ENCODE measurements around the gene GNAL. TPM values are rescaled to one million over a fixed set of nuclear protein-coding genes. Genes with fewer than 3 reads are reported as not detected.

Gene GNAL
- total and polyA plus RNA-seq, 2 of the 4 experiments (the other 2 are of a cell fraction), result 0.15 to 0.36 TPM

DNA sequence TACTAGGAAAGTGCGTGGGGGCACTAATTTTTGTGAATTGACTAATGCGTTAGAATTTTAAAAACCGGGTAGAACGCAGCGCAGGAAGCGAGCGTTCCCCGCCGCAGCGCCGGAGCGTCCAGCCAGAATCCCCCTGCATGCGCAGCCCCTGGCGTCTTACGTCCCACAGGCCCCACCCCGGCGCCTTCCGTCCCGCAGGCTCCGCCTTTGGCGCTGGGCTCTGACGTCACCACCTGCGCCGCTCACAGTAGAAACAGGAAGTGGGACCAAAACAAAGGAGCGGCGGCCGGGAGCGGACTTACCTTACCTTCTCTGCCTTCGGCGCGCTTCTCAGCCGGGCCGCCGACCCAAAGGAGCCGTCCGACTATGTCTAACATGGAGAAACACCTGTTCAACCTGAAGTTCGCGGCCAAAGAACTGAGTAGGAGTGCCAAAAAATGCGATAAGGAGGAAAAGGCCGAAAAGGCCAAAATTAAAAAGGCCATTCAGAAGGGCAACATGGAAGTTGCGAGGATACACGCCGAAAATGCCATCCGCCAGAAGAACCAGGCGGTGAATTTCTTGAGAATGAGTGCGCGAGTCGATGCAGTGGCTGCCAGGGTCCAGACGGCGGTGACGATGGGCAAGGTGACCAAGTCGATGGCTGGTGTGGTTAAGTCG lies 162.2 kb downstream of the GNAL start, which contains the start of gene CHMP1B (continued):
- TF ChIP-seq MXI1 (IDR thresholded peaks at IDR 0.05; ENCODE audit: borderline replicate concordance, low read depth, low read length) (peak; percentile 55; the same call in 1 of the 2 replicates), NFE2L2 (IDR thresholded peaks at IDR 0.05; ENCODE audit: low read depth, low read length) (peak; percentile 21)

GRCh38 chr18:11851806-11852337 lies 162.8 kb downstream of the GNAL start:
- H3K4ac ChIP-seq (ENCODE audit: low read depth, low read length), result peak overlapping the region; percentile 83
- peak overlapping the region; percentile 77 for H3K4me2 ChIP-seq (ENCODE audit: low read depth, low read length)
- peak overlapping the region; percentile 43; the same call in 1 of the 3 replicates for H2BK15ac ChIP-seq (ENCODE audit: low read depth, low read length)
- H4K91ac ChIP-seq (ENCODE audit: insufficient read depth, low read depth, low read length), result peak overlapping the region; percentile 74; the same call in 1 of the 2 replicates
- ChIA-PET CTCF (no interaction called here), POLR2A (ENCODE audit: unreplicated experiment) (no interaction called here)
- no peak overlapping the region for H2BK20ac ChIP-seq (ENCODE audit: low read depth, low read length)
- H3K9me3 ChIP-seq (ENCODE audit: control insufficient read depth, insufficient read depth, low read length), result no peaks in the 10 kb centered on the region
- BruUV-seq (replicated peaks), result TSS peak; percentile 80
- peak overlapping the region; percentile 31; the same call in 1 of the 2 replicates for H2BK120ac ChIP-seq (ENCODE audit: low read depth, low read length)
- H3K9ac ChIP-seq (ENCODE audit: low read depth, low read length), result peak overlapping the region; percentile 91
- 0% methylated on average over 8 of the region's 23 CpGs; no CpG with 5 or more reads in 1 of the 2 experiments for WGBS, 2 experiments (ENCODE audit: extremely low coverage in 2 of 2, insufficient read length in 1 of 2)
- H2AK5ac ChIP-seq (ENCODE audit: low read depth, low read length), result peak overlapping the region; percentile 87
- H4K20me1 ChIP-seq (ENCODE audit: insufficient read depth, low read length), result no peaks in the 10 kb centered on the region
- peak overlapping the region; percentile 87 to 89; a peak in 3 of 4 replicates for H4K8ac ChIP-seq (ENCODE audit: low read depth in 2 of 2, low read length in 2 of 2)
- peak overlapping the region; percentile 73 for H2BK5ac ChIP-seq (ENCODE audit: low read depth, low read length, poor library complexity, severe bottlenecking)
- peaks cover 3 to 25% of the 10 kb centered on the region in 2 experiments; a peak in 2 of 4 replicates for H3K79me1 ChIP-seq (ENCODE audit: low read depth in 1 of 2, low read length in 2 of 2)
- peaks cover 4% of the 10 kb centered on the region; the same call in 1 of the 2 replicates for H3K9me1 ChIP-seq (ENCODE audit: insufficient read depth, low read length)
- peak overlapping the region; percentile 82 for H3K23ac ChIP-seq (ENCODE audit: low read depth, low read length)
- H3K27me3 ChIP-seq (ENCODE audit: control insufficient read depth, insufficient read depth, low read length), result no peaks in the 10 kb centered on the region
- H3K56ac ChIP-seq (ENCODE audit: extremely low read depth, insufficient read depth, low read length), result peak overlapping the region; percentile 53
- H4K5ac ChIP-seq (ENCODE audit: low read depth, low read length), result peak overlapping the region; percentile 38
- peak overlapping the region; percentile 65 for H3K14ac ChIP-seq (replicated peaks; ENCODE audit: low read depth, low read length)
- H3K36me3 ChIP-seq (ENCODE audit: control insufficient read depth, insufficient read depth, low read length), result no peaks in the 10 kb centered on the region; the same call in 1 of the 2 replicates
- peak overlapping the region; percentile 29; the same call in 1 of the 2 replicates for H3K18ac ChIP-seq (ENCODE audit: low read depth, low read length)
- in situ Hi-C loops (cut with MboI; ENCODE audit: low sequenced_read_pairs), result loop anchor here (10.0 kb wide), 1 partner anchor 433 kb away; no protein-coding TSS in a partner anchor
- H3K4me1 ChIP-seq (ENCODE audit: control insufficient read depth, insufficient read depth, low read length), result peaks cover 12% of the 10 kb centered on the region
- ATAC-seq (ENCODE audit: low read depth), result peak; percentile 4; the same call in 1 of the 2 replicates
- peak overlapping the region; percentile 83 for H3K4me3 ChIP-seq (ENCODE audit: insufficient read depth, low read depth, low read length)
- peak overlapping the region; percentile 59 for H2AK9ac ChIP-seq (replicated peaks; ENCODE audit: low read depth, low read length, poor library complexity)
- DNase-seq, result no peak
- dilution Hi-C loops (cut with HindIII; ENCODE audit: low sequenced_read_pairs, unreplicated experiment), result no loop called here
- intact Hi-C loops (cut with micrococcal nuclease), result loop anchor here (2.0 to 10.0 kb wide), 5 partner anchors 57 to 187 kb away; partner anchors contain the start of genes IMPA2 and MPPE1
- TF ChIP-seq SMC3 (IDR thresholded peaks at IDR 0.05; ENCODE audit: low read depth, low read length), result no peak
- no peak for TF ChIP-seq BHLHE40 (IDR thresholded peaks at IDR 0.05; ENCODE audit: low read depth, low read length)
- peak; percentile 23; the same call in 1 of the 2 replicates for TF ChIP-seq USF2 (IDR thresholded peaks at IDR 0.05; ENCODE audit: low read depth, low read length)
- TF ChIP-seq, protein P1, sequence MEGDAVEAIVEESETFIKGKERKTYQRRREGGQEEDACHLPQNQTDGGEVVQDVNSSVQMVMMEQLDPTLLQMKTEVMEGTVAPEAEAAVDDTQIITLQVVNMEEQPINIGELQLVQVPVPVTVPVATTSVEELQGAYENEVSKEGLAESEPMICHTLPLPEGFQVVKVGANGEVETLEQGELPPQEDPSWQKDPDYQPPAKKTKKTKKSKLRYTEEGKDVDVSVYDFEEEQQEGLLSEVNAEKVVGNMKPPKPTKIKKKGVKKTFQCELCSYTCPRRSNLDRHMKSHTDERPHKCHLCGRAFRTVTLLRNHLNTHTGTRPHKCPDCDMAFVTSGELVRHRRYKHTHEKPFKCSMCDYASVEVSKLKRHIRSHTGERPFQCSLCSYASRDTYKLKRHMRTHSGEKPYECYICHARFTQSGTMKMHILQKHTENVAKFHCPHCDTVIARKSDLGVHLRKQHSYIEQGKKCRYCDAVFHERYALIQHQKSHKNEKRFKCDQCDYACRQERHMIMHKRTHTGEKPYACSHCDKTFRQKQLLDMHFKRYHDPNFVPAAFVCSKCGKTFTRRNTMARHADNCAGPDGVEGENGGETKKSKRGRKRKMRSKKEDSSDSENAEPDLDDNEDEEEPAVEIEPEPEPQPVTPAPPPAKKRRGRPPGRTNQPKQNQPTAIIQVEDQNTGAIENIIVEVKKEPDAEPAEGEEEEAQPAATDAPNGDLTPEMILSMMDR (conservative IDR thresholded peaks at IDR 0.05; ENCODE audit: low read depth, low read length), result no peak
- TF ChIP-seq FOS (IDR thresholded peaks at IDR 0.05; ENCODE audit: low read depth, low read length), result no peak
- TF ChIP-seq RCOR1 (IDR thresholded peaks at IDR 0.05; ENCODE audit: insufficient replicate concordance, low read length), result no peak
- TF ChIP-seq CHD1 (IDR thresholded peaks at IDR 0.05; ENCODE audit: low read depth, low read length), result peak; percentile 98; the same call in 1 of the 2 replicates
- peak overlapping the region; percentile 84 for H3K27ac ChIP-seq (ENCODE audit: insufficient read depth, low read length)
- peak overlapping the region; percentile 83 for H2AFZ ChIP-seq (replicated peaks; ENCODE audit: low read length, poor library complexity)
